GM19238 (cell line): ENCODE results near the gene NCMAP.
"Not testable (repeated sequence)": the region's sequence is repeated elsewhere in the genome, so short reads cannot be mapped to it uniquely, and the experiment has no call there.

ENCODE experiments used
- DNase-seq: peaks from one replicate; pipeline ENCODE4 v3.0.0; 2011; ENCODE audit warnings: low spot score; ENCODE audit not compliant: insufficient read length

The NCMAP gene, protein sequence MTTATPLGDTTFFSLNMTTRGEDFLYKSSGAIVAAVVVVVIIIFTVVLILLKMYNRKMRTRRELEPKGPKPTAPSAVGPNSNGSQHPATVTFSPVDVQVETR

DNA sequence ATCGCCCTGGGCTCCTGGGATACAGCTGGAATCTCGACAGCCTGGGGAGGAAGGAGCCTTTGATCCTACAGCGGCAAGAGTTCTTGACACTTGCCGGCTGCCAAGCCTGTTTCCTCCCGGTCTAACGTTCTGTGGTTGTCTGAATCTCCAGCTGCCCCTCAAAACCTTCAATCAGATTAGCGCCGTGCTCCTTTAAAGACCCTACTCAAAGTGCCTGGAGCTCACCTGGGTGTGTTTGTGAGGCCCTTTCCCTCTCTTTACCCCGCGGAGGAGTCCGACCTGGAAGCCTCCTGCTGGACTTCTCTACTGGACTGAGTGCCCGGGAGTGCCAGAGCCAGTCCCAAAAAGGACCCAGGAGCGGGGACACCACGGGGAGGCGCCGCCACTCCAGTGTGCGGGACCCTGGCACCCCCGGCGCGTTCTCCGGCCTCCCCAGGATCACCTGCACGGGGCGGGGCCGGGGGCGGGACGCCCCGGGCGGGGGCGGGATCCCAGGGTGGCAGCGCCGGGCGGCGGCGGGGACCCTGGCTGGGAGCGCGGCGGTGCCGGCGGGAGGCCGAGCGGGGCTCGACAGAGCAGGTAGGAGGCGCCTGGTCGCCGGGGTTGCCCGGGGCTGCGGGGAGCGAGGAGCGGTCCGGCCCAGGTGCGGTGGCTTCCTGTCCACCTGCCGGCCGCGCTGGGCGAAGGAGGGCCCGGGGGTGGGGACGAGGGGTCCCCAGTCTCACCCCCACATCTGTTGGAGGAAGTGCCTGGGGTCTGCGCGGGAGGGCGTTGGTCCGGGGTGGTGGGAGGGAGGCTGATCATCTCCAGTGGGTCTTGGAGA is at the start of gene NCMAP:
TSS of gene NCMAP (plus strand) at position 497 of the 823 bp plus-strand sequence. CDS start 39,344 bp downstream, outside the sequence.
- no peak for DNase-seq

DNA sequence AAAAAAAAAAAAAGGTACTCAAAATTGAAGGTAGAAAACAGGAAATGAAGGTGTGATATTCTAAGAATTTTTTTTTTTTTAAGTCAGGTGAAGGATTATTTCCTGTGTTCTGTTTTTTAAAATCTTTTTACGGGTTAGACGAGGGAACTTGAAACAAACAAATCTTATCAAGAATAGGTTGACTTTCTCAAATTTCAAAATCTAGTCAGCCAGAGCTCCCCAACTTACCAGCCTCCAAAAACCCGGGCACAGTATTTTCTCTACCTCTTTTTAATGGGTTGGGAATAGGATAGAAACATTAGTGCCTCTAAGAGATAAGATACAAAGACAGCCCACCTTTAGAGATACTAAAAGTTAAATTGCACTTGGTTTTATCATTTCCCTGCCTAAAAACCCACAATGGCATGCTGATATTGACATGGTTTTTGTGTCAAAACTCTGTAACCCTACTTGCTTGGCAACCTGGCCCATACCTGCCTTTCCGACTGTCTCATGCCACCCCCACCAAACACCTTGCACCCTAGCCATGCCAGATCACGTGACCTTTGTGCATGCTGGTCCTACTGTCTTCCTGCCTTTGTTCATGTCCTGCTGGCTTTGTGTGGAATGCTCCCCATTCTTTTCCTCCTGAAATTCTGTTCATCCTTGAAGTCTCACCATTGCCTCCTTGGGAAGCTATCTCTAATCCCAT is 49.1 kb upstream of the NCMAP start:
- no peak for DNase-seq

DNA sequence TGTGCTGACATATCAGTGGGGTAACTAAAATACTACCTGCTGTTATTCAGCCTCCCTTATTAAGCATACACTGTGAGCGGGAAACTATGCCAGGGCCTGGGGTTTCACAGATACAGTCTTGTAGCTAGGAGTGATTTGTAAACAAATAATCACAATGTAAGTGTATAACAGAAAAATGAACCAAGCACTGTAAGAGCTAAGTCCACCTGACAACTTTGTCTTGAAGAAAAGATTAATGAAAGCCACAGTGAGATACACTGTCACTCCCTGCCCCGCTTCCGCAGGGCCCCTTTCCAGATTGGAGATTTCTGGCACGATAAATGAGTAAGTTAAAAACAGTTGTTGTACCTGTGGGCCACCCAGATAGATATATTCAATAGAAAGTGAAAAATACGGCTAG is 48.5 kb upstream of the NCMAP start:
- no peak for DNase-seq

DNA sequence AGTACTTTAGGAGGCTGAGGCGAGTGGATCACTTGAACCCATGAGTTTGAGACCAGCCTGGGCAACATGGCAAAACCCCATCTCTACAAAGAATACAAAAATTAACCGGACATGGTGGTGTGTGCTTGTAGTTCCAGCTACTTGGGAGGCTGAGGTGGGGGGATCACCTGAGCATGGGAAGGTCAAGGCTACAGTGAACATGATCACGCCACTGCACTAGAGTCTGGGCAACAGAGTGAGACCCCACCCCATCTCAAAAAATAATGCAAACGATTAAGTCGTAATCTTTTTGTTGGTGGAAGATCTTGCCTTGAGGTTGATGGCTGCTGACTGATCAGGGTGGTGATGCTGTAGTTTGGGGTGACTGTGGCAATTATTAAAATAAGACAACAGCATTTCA is 47.0 kb upstream of the NCMAP start:
- no peak for DNase-seq

DNA sequence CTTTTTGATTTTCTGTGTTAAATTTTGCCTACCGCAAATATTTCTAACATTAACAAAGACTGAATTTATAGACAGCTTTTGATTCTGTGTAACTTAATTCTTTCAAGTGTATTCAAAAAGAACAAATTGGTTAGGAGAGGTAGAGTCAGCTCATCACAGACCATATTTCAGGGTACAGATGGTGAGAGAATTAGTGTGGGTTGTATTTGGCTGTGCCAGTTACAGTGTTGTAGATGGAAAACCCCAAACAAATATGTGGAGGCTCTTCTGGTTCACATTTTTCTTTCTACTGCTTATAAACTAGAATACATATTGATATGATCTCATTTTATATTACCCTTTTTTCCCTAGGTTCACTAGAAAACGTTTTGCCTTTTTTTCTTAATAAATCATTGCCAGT is 42.2 kb upstream of the NCMAP start:
- DNase-seq: no peak

DNA sequence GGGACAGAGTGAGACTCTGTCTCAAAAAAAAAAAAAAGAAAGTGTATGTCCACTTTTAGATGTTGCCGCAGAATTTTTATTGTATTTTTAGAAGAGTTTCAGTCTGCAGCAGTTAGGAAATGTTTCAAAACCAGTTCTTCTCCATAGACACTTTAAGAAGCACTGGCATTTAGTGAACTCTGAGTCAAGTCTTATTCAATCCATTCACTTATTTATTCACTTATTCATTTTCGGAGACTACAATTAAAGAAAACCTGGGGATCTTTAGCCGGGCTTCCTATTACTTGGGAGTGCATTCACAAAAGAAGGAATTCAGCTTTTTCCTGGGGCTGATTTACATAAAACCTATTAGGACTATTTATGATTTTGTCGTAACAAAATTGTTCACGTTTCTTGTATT is 40.9 kb upstream of the NCMAP start:
- DNase-seq: no peak

DNA sequence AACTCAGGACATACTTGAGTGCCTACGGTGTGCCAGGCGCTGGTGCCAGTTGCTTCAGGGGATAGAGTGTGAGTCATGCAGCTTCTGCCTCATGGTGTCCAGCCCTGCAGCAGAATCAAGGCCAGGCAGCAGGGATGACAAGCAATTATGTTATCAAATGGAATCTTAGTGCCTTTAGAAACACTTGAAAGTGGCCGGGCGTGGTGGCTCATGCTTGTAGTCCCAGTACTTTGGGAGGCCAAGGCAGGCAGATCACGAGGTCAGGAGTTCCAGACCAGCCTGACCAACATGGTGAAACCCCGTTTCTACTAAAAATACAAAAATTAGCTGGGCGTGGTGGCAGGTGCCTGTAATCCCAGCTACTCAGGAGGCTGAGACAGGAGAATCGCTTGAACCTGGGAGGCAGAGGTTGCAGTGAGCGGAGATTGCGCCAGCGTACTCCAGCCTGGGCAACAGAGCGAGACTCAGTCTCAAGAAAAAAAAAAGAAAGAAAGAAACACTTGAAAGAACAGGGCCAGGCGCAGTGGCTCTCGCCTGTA is 40.1 kb upstream of the NCMAP start:
- not testable (repeated sequence) for DNase-seq

DNA sequence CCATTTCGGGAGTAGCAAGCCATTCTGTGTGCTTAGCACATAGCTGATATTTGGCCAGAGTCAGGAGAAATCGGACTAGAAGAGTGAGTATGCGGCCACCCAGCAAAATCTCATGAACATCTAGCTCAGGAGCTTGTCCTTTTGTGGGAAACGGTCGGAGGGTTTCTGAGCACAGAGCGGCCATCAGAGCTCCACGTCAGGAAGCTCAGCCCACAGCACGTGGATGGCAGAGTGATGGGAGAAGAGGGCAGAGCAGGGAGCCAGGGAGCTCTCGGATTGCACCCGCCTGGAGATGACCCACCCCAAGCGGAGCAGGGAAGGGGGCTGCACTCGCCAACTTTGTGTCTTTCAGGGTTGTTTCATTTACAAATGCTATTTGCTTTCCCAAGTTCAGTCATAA is 39.4 kb upstream of the NCMAP start:
- DNase-seq: no peak

DNA sequence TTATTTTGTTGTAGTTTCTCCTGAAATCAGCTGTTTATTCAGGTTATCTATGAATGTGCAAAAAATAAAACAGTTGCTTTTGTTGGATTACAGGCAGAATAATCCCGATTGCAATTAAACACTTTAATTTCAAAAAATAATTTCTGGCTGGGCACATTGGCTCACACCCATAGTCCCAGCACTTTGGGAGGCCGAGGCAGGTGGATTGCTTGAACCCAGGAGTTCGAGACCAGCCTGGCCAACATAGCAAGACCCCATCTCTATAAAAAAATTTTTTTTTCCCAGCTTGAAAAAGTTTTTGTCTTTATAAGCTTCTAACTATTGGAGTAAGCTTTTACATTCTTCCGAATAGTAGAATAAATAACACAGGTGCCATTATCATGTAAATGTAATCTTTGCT is 38.0 kb upstream of the NCMAP start:
- no peak for DNase-seq

DNA sequence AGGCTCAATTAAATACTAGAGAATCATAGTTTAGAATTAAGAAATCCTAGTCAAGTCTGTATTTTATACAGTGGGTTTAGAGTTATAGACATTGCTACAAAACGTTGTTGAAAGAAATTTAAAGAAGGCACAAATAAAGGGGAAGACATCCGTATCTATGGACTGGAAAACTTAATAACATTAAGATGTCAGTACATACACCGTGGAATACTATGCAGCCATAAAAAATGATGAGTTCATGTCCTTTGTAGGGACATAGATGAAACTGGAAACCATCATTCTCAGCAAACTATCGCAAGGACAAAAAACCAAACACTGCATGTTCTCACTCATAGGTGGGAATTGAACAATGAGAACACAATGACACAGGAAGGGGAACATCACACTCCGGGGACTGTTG is 35.6 kb upstream of the NCMAP start:
- DNase-seq: not testable (repeated sequence)

DNA sequence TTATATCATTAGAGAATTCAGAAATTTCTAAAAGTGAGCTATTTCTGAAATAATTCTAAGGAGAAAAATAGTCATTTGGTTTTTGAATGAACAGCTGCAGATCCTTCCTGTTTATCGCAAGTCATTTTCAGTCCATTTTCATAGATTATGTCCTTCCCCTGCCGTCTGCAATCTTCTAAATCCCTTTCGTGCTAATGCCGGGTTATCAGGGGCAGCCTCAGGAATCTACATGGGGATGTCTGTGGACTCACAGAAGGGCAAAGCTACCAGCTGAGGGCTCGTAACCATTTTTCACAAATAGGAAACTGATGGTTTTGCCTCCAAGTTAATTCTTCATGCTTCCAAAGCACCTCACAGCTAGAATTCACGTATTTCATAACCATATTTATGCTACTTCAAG is 30.3 kb upstream of the NCMAP start:
- DNase-seq: no peak

DNA sequence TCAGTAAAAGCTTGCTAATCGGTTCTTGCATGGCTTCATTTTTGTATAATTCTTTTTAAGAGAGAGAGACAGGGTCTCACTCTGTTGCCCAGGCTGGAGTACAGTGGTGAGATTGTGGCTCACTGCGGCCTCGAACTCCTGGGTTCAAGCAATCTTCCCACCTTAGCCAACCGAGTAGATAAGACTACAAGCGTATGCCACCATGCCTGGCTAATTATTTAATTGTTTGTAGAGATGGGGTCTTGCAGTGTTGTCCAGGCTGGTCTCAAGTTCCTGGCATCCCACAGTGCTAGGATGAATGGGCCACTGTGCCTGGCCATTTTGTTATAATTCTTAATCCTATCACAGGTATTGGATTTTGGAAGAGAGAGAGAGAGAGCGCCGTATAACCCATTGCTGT is 29.8 kb upstream of the NCMAP start:
- DNase-seq: no peak

DNA sequence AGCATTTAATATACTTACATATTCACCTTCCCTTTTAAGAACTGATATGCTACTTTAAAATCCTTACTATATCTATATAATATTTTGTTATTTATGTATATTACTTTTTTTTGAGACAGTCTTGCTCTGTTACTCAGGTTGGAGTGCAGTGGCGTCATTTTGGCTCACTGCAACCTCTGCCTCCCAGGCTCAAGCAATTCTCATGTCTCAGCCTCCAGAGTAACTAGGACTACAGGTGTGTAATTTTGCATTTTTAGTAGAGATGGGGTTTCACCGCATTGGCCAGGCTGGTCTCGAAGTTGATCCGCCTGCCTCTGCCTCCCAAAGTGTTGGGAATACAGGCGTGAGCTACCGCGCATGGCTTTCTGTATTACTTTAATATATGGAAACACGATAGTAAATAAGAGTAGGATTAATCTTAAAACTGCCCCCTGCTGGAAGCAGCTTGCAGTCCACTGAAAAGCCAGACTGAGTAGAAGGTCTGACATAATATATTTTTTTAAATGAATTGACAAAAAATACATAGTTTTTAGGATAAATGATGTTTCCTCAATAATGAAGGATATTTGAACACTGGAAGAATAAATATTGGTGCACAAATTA is 28.8 kb upstream of the NCMAP start:
- no peak for DNase-seq

DNA sequence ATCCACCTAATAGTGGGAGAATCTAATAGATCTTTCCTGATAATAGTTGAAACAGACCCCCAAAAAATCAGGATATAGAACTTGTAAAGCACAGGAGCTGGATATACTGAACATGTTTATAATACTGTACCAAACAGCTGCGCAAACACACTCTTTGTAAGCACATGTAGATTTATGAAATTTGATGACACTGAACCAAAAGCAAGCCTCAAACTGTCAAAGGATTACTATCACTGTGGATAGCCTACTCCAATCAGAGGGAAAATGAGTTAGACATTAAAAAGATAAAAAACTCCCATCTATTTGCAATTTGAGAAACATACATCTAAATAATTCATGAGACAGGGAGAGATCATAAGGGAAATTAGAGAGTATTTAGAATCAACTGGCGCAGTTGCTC is 27.1 kb upstream of the NCMAP start:
- DNase-seq: no peak

DNA sequence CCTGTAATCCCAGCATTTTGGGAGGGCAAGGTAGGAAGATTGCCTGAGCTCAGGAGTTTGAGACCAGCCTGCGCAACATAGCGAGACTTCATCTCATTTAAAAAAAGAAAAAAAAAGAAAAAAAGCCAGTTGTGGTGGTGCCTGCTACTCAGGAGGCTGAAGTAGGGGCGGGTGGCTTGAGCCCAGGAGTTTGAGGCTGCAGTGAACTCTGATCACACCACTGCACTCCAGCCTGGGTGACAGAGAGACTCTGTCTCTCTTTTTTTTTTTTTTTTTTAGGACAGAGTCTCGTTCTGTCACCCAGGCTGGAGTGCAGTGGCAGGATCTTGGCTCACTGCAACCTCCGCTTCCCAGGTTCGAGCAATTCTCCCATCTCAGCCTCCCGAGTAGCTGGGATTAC is 26.6 kb upstream of the NCMAP start:
- not testable (repeated sequence) for DNase-seq

DNA sequence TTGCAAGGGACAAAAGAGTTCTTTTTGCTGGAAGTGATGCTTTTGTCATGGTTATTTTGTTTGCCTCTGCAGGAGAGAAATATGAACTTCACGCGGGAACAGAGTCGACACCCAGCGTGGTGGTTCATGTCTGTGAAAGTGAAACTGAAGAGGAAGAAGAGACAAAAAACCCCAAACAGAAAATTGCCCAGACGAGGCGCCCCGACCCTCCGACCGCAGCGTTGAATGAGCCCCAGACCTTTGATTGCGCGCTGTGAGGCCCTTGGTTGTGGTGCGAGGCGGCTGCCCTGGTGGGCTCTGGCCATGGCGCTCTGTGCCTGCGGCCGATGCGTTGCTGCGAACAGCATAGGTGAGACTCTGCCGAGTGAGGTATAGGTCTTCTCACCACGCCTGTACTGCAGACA is 20.9 kb upstream of the NCMAP start:
- no peak for DNase-seq

DNA sequence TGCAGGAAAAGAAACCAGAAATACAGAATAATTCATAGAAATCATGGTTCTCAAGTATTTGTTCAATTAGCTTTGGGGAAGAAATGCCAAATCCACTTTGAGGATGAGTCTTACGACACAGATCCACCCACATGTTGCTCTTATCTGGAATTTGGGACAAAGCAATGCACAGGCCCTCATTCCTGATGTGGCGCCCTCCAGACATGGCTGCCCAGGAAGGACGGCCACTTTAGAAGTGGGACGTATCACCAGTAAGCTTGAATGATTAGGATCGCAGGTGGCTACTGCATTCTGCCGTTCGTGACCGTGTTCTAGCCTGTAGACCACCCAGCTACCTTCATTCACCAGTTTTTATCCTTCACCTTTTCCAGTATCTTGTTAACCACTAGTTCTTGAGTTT is 20.1 kb upstream of the NCMAP start:
- no peak for DNase-seq

DNA sequence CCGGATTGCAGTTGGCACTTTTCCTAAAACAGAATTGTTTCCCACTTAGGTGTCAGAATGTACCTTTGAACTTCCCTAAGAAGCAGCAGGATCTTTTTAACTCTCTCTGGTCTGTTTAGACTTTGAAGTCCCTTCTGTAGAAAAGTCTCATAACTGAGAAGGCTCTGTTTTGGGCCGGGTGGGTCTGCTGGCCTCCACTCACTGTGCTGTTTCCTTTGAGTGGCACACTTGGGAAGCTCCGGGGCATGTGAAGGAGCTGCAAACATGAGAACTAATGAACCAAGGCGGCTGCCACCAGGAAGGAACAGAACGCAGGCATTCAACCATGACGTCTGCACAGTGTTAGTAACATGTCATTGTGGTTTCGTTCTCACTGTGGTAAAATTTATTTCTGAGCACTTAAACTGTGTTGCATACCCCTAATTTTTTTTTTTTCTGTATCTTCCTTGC is 19.5 kb upstream of the NCMAP start:
- DNase-seq: no peak

DNA sequence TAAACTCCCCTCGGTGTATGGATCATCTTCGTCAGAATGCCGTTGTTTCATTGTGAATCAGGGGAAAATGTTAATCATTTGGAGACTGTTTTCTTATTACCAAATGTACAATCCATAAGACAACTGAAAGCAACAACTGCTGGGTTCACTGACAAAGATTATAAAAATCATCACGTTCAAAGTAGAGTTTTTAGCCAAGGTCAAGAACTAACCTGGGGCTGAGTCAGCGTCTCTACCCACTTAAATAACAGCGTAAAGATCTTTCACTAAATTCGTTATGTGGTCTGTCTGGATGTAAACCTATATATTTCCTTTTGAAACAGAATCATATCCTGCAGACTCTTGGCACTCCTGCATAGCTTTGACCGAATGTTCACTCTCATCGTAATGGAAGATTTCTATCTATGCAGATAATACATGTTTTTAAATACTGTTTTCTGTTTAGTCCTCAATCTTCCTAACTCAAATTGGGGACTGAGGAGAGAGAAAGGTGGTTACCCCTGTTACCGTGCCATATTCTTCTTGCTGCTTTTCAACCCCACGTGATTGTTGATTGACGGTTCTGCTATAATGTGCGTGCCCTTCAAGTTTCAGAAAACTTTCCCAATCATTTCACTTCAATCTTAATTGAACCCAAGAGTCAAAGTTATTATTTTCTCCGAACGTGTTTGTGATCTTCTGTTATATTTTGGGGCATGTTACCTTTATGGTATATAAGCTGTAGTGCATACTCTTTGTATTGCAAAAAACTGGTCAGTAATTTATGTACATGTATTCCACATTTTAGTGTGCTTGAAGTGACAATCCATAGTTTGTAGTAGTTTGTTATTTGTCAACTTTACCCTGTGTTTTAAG is 15.6 kb upstream of the NCMAP start:
- no peak for DNase-seq

DNA sequence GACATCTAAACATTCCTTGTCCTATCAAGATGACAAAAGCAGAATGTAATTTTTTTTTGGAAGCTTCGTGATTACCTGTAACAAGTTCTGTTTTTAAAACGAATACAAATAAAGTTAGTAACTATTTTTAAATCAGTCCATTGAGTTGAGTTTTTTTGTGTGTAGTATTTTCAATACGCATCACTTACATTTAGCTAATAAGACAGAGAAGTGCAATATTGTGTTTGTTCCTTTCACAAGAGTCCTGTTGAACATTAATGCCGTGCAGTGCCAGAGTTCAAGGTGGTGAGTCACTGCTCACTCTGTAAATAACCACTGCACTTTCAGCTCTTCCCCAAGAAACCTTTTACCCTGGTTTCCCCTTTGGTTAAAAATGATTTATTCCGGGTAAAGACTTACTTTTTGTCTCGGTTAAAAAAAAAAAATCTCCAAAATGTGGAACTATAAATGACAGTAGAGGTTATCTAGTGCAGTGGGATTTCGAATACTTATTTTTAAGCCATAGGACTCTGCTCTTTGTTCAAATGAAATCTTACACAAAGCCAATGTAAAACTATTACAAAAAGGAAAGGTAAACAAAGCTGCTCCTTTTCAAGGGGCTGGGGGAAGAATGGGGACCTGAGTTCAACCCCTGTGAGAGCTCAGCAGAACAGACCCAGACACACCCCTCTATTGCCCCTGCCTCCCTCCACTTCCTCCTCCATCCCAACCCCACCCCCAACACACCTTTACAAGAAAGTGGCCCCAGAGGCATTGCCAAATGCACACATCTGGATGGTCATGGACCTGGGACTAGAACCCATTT is 14.8 kb upstream of the NCMAP start:
- DNase-seq: no peak
